HCT116 (cell line): ENCODE data around the gene BTNL2.

Source experiments
- EZH2 ChIP-seq: fragments of 200-600 bp; sonication (generic); IDR thresholded peaks from 2 replicates; pipeline ENCODE4 v1.6.1; 2017; ENCODE audit warnings: antibody characterized with exemption, mixed run types
- REST ChIP-seq: IDR thresholded peaks from 2 replicates; pipeline ENCODE4 v1.6.1; 2012; ENCODE audit warnings: low read depth

- TF ChIP-seq EZH2 (no peak), REST (no peak)
These were observed 20.2 kb upstream of the BTNL2 start for GRCh38 chr6:32427218-32427617.
